WI38 (cell line): ENCODE results near the gene GNAL.

Experiments
- H3K4me3 ChIP-seq: 2 replicates; pipeline ENCODE4 v1.5.1; 2011; ENCODE audit warnings: low read depth, mild to moderate bottlenecking, control low read depth, low read length
- TF ChIP-seq, protein P1 (sequence below): IDR thresholded peaks from 2 replicates; pipeline ENCODE4 v1.5.1; 2012; ENCODE audit warnings: low read depth, mild to moderate bottlenecking, control low read depth, low read length

Gene GNAL

DNA sequence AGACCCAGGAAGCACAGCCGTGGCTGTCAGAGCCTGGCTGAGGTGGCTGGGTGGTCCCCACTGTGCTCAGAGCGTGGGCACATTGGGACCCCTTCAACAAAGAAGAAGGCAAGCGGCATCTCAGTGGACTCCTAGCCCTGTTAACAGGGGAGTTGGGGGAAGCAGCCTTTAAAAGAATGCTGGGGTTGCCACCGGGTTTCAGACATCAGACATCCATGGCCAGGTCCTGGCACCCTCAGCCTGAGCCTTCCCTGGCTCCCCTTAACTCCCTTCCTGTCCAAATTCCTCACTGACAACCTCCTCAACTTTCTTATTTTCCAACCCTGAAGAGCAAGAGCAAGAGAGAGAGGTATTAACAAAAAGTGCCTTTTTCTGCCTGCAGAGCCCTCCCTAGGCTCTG lies 24.8 kb upstream of the GNAL start:
- TF ChIP-seq, protein P1, sequence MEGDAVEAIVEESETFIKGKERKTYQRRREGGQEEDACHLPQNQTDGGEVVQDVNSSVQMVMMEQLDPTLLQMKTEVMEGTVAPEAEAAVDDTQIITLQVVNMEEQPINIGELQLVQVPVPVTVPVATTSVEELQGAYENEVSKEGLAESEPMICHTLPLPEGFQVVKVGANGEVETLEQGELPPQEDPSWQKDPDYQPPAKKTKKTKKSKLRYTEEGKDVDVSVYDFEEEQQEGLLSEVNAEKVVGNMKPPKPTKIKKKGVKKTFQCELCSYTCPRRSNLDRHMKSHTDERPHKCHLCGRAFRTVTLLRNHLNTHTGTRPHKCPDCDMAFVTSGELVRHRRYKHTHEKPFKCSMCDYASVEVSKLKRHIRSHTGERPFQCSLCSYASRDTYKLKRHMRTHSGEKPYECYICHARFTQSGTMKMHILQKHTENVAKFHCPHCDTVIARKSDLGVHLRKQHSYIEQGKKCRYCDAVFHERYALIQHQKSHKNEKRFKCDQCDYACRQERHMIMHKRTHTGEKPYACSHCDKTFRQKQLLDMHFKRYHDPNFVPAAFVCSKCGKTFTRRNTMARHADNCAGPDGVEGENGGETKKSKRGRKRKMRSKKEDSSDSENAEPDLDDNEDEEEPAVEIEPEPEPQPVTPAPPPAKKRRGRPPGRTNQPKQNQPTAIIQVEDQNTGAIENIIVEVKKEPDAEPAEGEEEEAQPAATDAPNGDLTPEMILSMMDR = no peak
- no peak overlapping the region for H3K4me3 ChIP-seq

DNA sequence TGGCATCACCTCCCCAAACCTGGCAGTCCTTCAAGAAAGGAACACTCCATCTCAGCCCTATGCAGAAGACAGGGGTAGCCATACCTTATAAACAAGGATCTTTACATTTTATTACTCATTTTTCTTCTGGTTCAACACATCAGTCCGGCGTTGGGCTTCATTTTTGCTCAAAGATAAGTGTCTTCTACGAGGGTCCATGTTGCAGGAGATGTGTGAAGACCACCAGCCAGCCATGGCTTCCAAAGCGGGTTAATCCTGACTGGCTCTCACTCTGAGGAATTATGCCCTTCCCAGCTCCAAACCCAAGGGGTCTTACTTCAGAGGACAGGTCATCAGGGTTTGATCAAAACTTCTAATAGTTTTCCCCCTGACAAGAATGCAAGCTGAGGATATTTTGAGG lies 23.9 kb upstream of the GNAL start:
- TF ChIP-seq, protein P1 = no peak
- H3K4me3 ChIP-seq = no peak overlapping the region

DNA sequence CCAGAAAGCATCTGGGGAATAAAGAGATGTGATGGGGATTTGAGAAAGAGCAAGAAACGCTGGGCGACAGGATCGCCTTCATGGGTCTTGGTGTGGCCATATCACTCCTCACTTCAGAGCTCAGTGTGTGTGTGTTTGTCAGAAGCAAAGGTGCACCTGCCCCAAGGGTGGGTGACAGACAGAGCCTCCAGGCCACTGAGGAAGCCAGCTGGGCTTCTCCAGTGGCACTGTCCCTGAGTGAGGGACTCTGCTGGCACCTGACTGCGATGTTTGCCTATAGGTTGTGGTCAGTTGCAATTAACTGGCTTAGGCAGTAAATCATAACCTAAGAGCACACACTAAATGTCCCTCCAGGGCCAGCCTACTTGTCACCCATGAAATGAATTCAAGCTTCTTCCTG lies 23.5 kb upstream of the GNAL start:
- no peak overlapping the region for H3K4me3 ChIP-seq
- TF ChIP-seq, protein P1 = no peak

DNA sequence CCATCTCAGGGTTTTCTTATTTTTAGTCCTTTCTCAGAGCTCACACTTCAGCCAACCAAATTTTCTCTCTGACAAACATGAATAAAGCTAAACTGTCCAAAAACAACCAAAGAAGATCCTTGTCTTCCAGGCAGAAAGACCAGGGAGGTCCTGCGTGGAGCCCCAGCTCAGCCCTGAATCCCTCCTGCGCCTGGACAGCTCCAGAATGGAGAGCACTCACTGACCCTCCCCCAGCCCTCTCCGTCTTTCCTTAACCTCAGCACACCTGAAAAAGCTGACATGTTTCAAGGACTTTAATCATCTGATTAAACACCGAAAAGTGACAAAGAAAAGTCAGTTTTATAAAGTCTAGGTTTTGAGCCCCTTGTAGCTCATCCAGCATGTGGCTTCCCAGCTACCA lies 22.9 kb upstream of the GNAL start:
- no peak overlapping the region for H3K4me3 ChIP-seq
- TF ChIP-seq, protein P1 = no peak

DNA sequence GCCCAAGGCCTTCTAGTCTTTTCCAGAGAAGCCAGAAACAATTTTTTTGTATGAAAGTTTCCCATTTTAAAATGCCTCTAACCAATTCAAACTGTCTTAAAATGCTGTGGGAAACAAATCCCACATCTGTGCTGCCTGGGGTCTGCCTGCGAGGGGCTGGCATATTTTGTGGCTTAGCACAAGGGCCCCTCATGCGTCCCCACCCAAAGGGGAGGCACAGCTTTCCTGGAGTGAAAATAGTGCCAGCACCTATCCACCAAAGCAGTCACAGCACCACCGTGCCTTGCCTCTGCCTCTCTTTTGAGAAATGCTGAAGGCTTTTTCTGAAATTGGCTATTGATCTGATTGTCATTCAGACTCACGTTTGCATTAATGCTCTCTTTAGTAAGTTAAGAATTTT lies 22.2 kb upstream of the GNAL start:
- H3K4me3 ChIP-seq = no peak overlapping the region
- TF ChIP-seq, protein P1 = no peak

DNA sequence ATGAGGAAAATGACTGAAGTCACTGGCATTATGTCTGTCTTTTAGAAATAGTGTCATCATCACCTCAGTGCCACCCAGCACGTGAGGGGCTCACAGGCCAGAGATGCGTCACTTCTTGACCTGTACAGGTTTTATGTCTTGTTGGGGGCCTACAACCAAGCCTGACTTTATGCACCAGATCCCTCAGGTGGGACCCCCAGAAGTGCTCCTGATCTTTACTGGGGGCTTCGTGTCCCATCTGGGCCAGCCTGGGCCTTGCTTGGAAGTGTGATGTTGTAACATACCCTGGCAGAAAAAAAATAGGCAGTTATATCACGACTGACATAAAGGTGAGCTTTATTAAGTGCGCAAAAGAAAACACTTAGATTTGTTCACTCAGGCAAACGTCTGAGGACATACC lies 21.5 kb upstream of the GNAL start:
- H3K4me3 ChIP-seq = no peak overlapping the region
- TF ChIP-seq, protein P1 = no peak

DNA sequence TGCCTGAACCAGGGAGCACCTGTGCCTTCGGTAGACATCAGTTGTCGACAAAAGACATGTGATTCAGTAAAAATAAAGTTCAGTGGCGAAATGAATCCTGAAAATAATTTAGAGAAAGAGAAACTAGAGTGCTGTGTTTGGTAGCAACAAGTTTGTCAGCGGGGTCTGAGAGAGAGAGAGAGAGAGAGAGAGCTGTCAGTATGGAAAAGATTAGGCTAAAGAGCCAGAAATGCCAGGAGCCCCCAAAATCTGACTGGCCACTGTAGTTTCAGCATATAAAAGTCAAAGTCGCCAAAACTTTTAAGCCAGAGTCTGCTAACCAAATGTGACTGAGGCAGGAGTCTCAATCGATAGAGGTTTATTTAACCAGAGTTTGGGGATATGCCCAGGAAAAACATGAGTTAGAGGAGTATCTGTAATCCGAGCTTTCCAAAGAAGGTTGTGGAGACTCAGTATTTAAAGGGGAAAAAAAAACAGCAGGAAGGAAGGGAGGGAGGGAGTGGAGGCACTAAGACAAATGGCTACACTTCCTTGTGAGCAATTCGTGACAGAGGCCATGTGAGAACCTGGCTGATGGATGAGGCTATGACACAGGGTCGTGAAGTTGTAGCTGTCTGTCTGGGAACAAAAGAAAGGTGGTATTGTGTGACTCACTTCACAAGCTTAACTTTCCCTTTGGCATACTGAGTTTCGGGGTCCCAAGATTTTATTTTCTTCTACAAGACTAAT lies 20.5 kb upstream of the GNAL start:
- TF ChIP-seq, protein P1 = no peak
- no peak overlapping the region for H3K4me3 ChIP-seq
